Measurements from ENCODE around the gene ATOSA. TPM values are rescaled to one million over a fixed set of nuclear protein-coding genes. Genes with fewer than 3 reads are reported as not detected.

Gene ATOSA
- polyA plus RNA-seq, 1 donor (not counting 4 experiments of a cell fraction or from before 2014, with no cell fraction given) = 19.9 TPM

- Histone ChIP-seq H3K79me2 (ENCODE audit: control insufficient read depth, insufficient read depth, low read length) (no peaks in the 10 kb centered on the region), H4K20me1 (ENCODE audit: control insufficient read depth, extremely low read depth, insufficient read depth, low read length) (no peaks in the 10 kb centered on the region), H3K27me3 (ENCODE audit: control insufficient read depth, extremely low read depth, insufficient read depth, low read length) (no peaks in the 10 kb centered on the region), H3K9ac (ENCODE audit: control insufficient read depth, extremely low read depth, insufficient read depth, low read length) (no peak overlapping the region), H3K9me1 (ENCODE audit: control insufficient read depth, extremely low read depth, insufficient read depth, low read length) (no peaks in the 10 kb centered on the region), H3K4me1 (ENCODE audit: control insufficient read depth, extremely low read depth, insufficient read depth, low read length) (no peaks in the 10 kb centered on the region), H3K4me2 (ENCODE audit: control insufficient read depth, extremely low read depth, insufficient read depth, low read depth, low read length) (no peak overlapping the region), H3K4me3 (ENCODE audit: control insufficient read depth in 2 of 3, extremely low read depth in 1 of 3, insufficient read depth in 2 of 3, low read depth in 1 of 3, low read length in 3 of 3) (no peak overlapping the region), H2AFZ (ENCODE audit: control insufficient read depth, low read length) (no peak overlapping the region), H3K27ac (ENCODE audit: control insufficient read depth, insufficient read depth, low read length) (no peak overlapping the region), H3K9me3 (ENCODE audit: control insufficient read depth, low read depth, low read length) (no peaks in the 10 kb centered on the region), H3K36me3 (ENCODE audit: control insufficient read depth in 2 of 2, extremely low read depth in 1 of 2, insufficient read depth in 2 of 2, low read length in 2 of 2) (no peaks in the 10 kb centered on the region)
- DNase-seq (ENCODE audit: low read depth, low spot score) (no peak), FAIRE-seq (no peak)
- dilution Hi-C loops (cut with MboI; ENCODE audit: extremely low pct_ligation_motif_present, low sequenced_read_pairs) = no loop called here
- no peak for TF ChIP-seq CTCF (optimal IDR thresholded peaks at IDR 0.05 in 1 of 3, IDR thresholded peaks at IDR 0.05 in 1 of 3, conservative IDR thresholded peaks at IDR 0.05 in 1 of 3; ENCODE audit: extremely low read depth in 1 of 3, insufficient read depth in 2 of 3, low read length in 3 of 3)
- TF ChIP-seq EZH2 (IDR thresholded peaks at IDR 0.05; ENCODE audit: low read length) = no peak
Observed at GRCh38 chr15:52717481-52717880, 38.3 kb upstream of the ATOSA start.

GRCh38 chr15:52716536-52716935 lies 37.3 kb upstream of the ATOSA start:
- no peak overlapping the region for H3K4me3 ChIP-seq (ENCODE audit: control insufficient read depth in 2 of 3, extremely low read depth in 1 of 3, insufficient read depth in 2 of 3, low read depth in 1 of 3, low read length in 3 of 3)
- no peaks in the 10 kb centered on the region for H3K36me3 ChIP-seq (ENCODE audit: control insufficient read depth in 2 of 2, extremely low read depth in 1 of 2, insufficient read depth in 2 of 2, low read length in 2 of 2)
- no peaks in the 10 kb centered on the region for H3K79me2 ChIP-seq (ENCODE audit: control insufficient read depth, insufficient read depth, low read length)
- TF ChIP-seq EZH2 (IDR thresholded peaks at IDR 0.05; ENCODE audit: low read length) = no peak
- TF ChIP-seq CTCF (optimal IDR thresholded peaks at IDR 0.05 in 1 of 3, IDR thresholded peaks at IDR 0.05 in 1 of 3, conservative IDR thresholded peaks at IDR 0.05 in 1 of 3; ENCODE audit: extremely low read depth in 1 of 3, insufficient read depth in 2 of 3, low read length in 3 of 3) = no peak
- no peaks in the 10 kb centered on the region for H3K27me3 ChIP-seq (ENCODE audit: control insufficient read depth, extremely low read depth, insufficient read depth, low read length)
- no peak overlapping the region for H2AFZ ChIP-seq (ENCODE audit: control insufficient read depth, low read length)
- H3K9me1 ChIP-seq (ENCODE audit: control insufficient read depth, extremely low read depth, insufficient read depth, low read length) = no peaks in the 10 kb centered on the region
- dilution Hi-C loops (cut with MboI; ENCODE audit: extremely low pct_ligation_motif_present, low sequenced_read_pairs) = no loop called here
- H3K4me2 ChIP-seq (ENCODE audit: control insufficient read depth, extremely low read depth, insufficient read depth, low read depth, low read length) = no peak overlapping the region
- no peak overlapping the region for H3K9ac ChIP-seq (ENCODE audit: control insufficient read depth, extremely low read depth, insufficient read depth, low read length)
- H3K27ac ChIP-seq (ENCODE audit: control insufficient read depth, insufficient read depth, low read length) = no peak overlapping the region
- DNase-seq (ENCODE audit: low read depth, low spot score) = no peak
- no peaks in the 10 kb centered on the region for H4K20me1 ChIP-seq (ENCODE audit: control insufficient read depth, extremely low read depth, insufficient read depth, low read length)
- FAIRE-seq = no peak
- H3K4me1 ChIP-seq (ENCODE audit: control insufficient read depth, extremely low read depth, insufficient read depth, low read length) = no peaks in the 10 kb centered on the region
- H3K9me3 ChIP-seq (ENCODE audit: control insufficient read depth, low read depth, low read length) = no peaks in the 10 kb centered on the region
